Measurements from ENCODE around the gene ZNF839. TPM values are rescaled to one million over a fixed set of nuclear protein-coding genes. Genes with fewer than 3 reads are reported as not detected.

The ZNF839 gene
- total RNA-seq, 4 donors from 2014 or later, result 10.6 to 19.9 (median 13.8) TPM

GRCh38 chr14:102341566-102341965 lies 22.0 kb downstream of the ZNF839 start:
- Histone ChIP-seq H3K27me3 (no peaks in the 10 kb centered on the region), H3K4me1 (no peaks in the 10 kb centered on the region), H3K27ac (no peak overlapping the region), H3K4me3 (no peak overlapping the region), H3K9me3 (no peaks in the 10 kb centered on the region), H3K36me3 (peaks cover 0 to 98% (median 4%) of the 10 kb centered on the region in 3 donors)
- TF ChIP-seq CTCF (IDR thresholded peaks at IDR 0.05), result no peak
- TF ChIP-seq POLR2A (IDR thresholded peaks at IDR 0.05), result no peak
- TF ChIP-seq EP300 (IDR thresholded peaks at IDR 0.05), result no peak
- 88 to 100% methylated on average over 3 to 8 of the region's 8 CpGs for WGBS, 2 donors
- no peak for DNase-seq (ENCODE audit: low spot score in 2 of 2)

- Histone ChIP-seq H3K27ac (no peak overlapping the region), H3K36me3 (peaks cover 0 to 98% (median 7%) of the 10 kb centered on the region in 3 donors), H3K9me3 (no peaks in the 10 kb centered on the region), H3K4me1 (no peaks in the 10 kb centered on the region), H3K27me3 (no peaks in the 10 kb centered on the region), H3K4me3 (no peak overlapping the region)
- DNase-seq (ENCODE audit: low spot score in 2 of 2), result no peak
- 86% methylated on average over 5 of the region's 5 CpGs for WGBS, 2 donors
- TF ChIP-seq POLR2A (IDR thresholded peaks at IDR 0.05) (no peak), CTCF (IDR thresholded peaks at IDR 0.05) (no peak), EP300 (IDR thresholded peaks at IDR 0.05) (no peak)
These were observed 22.7 kb downstream of the ZNF839 start for GRCh38 chr14:102342238-102342637.

GRCh38 chr14:102344084-102344483 lies 24.5 kb downstream of the ZNF839 start:
- H3K36me3 ChIP-seq, result peaks cover 0 to 100% (median 7%) of the 10 kb centered on the region in 3 donors

GRCh38 chr14:102344485-102344884 lies 24.9 kb downstream of the ZNF839 start:
- H3K4me3 ChIP-seq, result no peak overlapping the region
- TF ChIP-seq POLR2A (IDR thresholded peaks at IDR 0.05) (no peak), EP300 (IDR thresholded peaks at IDR 0.05) (no peak), CTCF (IDR thresholded peaks at IDR 0.05) (no peak)
- H3K27me3 ChIP-seq, result no peaks in the 10 kb centered on the region
- WGBS, 2 donors, result 38 to 40% methylated on average over 5 of the region's 5 CpGs
- no peaks in the 10 kb centered on the region for H3K4me1 ChIP-seq
- no peaks in the 10 kb centered on the region for H3K9me3 ChIP-seq
- peaks cover 0 to 100% (median 7%) of the 10 kb centered on the region in 3 donors for H3K36me3 ChIP-seq
- no peak for DNase-seq (ENCODE audit: low spot score in 2 of 2)
- H3K27ac ChIP-seq, result no peak overlapping the region

More at GRCh38 chr14:102344084-102344483, 24.5 kb downstream of the ZNF839 start:
- Histone ChIP-seq H3K27me3 (no peaks in the 10 kb centered on the region), H3K9me3 (no peaks in the 10 kb centered on the region), H3K4me3 (no peak overlapping the region), H3K27ac (no peak overlapping the region), H3K4me1 (no peaks in the 10 kb centered on the region)
- WGBS, 2 donors, result 78 to 81% methylated on average over 5 to 7 of the region's 7 CpGs
- TF ChIP-seq CTCF (IDR thresholded peaks at IDR 0.05) (no peak), POLR2A (IDR thresholded peaks at IDR 0.05) (no peak), EP300 (IDR thresholded peaks at IDR 0.05) (no peak)
- no peak for DNase-seq (ENCODE audit: low spot score in 2 of 2)

- Histone ChIP-seq H3K9me3 (no peaks in the 10 kb centered on the region), H3K4me1 (no peaks in the 10 kb centered on the region), H3K27me3 (no peaks in the 10 kb centered on the region), H3K27ac (no peak overlapping the region), H3K36me3 (peaks cover 0 to 100% (median 7%) of the 10 kb centered on the region in 3 donors), H3K4me3 (no peak overlapping the region)
- WGBS, 2 donors, result 74 to 79% methylated on average over 3 of the region's 3 CpGs
- no peak for DNase-seq (ENCODE audit: low spot score in 2 of 2)
- no peak for TF ChIP-seq EP300 (IDR thresholded peaks at IDR 0.05)
- TF ChIP-seq POLR2A (IDR thresholded peaks at IDR 0.05), result no peak
These were observed 25.7 kb downstream of the ZNF839 start for GRCh38 chr14:102345232-102345631.

- Histone ChIP-seq H3K4me3 (no peak overlapping the region), H3K27ac (no peak overlapping the region), H3K4me1 (peaks cover 0 to 5% (median 0%) of the 10 kb centered on the region in 4 donors), H3K27me3 (no peaks in the 10 kb centered on the region), H3K9me3 (no peaks in the 10 kb centered on the region), H3K36me3 (peaks cover 0 to 99% (median 7%) of the 10 kb centered on the region in 3 donors)
- WGBS, 2 donors, result 95 to 96% methylated on average over 4 of the region's 4 CpGs
- TF ChIP-seq EP300 (IDR thresholded peaks at IDR 0.05) (no peak), POLR2A (IDR thresholded peaks at IDR 0.05) (no peak), CTCF (IDR thresholded peaks at IDR 0.05) (no peak)
- DNase-seq (ENCODE audit: low spot score in 2 of 2), result no peak
These were observed 27.1 kb downstream of the ZNF839 start for GRCh38 chr14:102346645-102347044.

Data from tibial nerve (tissue), 4 donors.